Prostate gland (tissue), 2 donors: ENCODE measurements around the gene CD86. TPM values are rescaled to one million over a fixed set of nuclear protein-coding genes. Genes with fewer than 3 reads are reported as not detected.

Experiments
- DNase-seq: peaks from one replicate; pipeline ENCODE4 v3.0.0-alpha.2; 2019; ENCODE audit warnings: low spot score
- H3K27ac ChIP-seq, 2 donors: fragments of 200-600 bp; sonication (generic); 2 replicates each; pipeline ENCODE4 v1.5.1; 2017 to 2019
- H3K27me3 ChIP-seq: fragments of 200-600 bp; sonication (generic); replicated peaks from 2 replicates; pipeline ENCODE4 v1.5.1; 2019; ENCODE audit not compliant: insufficient read depth
- H3K36me3 ChIP-seq, 2 donors: fragments of 200-600 bp; sonication (generic); 1 replicate in 1 of 2; 2 replicates in 1 of 2; pipeline versions ENCODE4 v1.5.1 to v1.8.1; 2017 to 2019
- H3K4me1 ChIP-seq: fragments of 200-600 bp; sonication (generic); replicated peaks from 2 replicates; pipeline ENCODE4 v1.5.1; 2019
- H3K4me3 ChIP-seq, 2 donors: fragments of 200-600 bp; sonication (generic); 2 replicates each; pipeline ENCODE4 v1.5.1; 2017 to 2019
- H3K9me3 ChIP-seq: fragments of 200-600 bp; sonication (generic); 2 replicates; pipeline ENCODE4 v1.5.1; 2017
- POLR2A ChIP-seq: fragments of 450-650 bp; IDR thresholded peaks from one replicate; pipeline ENCODE4 v1.6.1; 2016; ENCODE audit warnings: antibody characterized with exemption, mild to moderate bottlenecking
- POLR2AphosphoS5 ChIP-seq: sonication (generic); formaldehyde crosslinking; IDR thresholded peaks from one replicate; pipeline ENCODE4 v1.6.1; 2017; ENCODE audit warnings: antibody characterized with exemption
- WGBS: methylation state at CpG from one replicate; pipeline ENCODE4 v1.1.5; 2018; 5-methylcytosine and 5-hydroxymethylcytosine counted together
- intact Hi-C: fragments of 100-400 bp; cut with DNase I; formaldehyde crosslinking; loops from one replicate; pipeline ENCODE4 v1.14.2; 2022
- small RNA-seq, 2 donors: library from RNA; depleted of rRNA; stranded (forward); fragments of <200 nt; gene quantifications; one replicate each; pipeline ENCODE3, GENCODE V24; 2016
- total RNA-seq, 2 donors: library from RNA; depleted of rRNA; stranded (reverse); fragments of >200 nt; gene quantifications; one replicate each; pipeline ENCODE4 v1.1.0, GENCODE V29; 2016
- TF ChIP-seq, protein P1 (sequence below), 4 experiments: fragments of 200-600 bp in 2 of 4; fragments of 450-650 bp in 2 of 4; sonication (generic) in 2 of 4; IDR thresholded peaks; 1 replicate in 3 of 4; 2 replicates in 1 of 4; pipeline ENCODE4 v1.5.1; 2016 to 2019; ENCODE audit warnings: antibody characterized with exemption in 4 of 4, mild to moderate bottlenecking in 2 of 4, moderate library complexity in 2 of 4

The CD86 gene
- total RNA-seq, 2 donors from 2014 or later, result 0.68 to 1.2 TPM

DNA sequence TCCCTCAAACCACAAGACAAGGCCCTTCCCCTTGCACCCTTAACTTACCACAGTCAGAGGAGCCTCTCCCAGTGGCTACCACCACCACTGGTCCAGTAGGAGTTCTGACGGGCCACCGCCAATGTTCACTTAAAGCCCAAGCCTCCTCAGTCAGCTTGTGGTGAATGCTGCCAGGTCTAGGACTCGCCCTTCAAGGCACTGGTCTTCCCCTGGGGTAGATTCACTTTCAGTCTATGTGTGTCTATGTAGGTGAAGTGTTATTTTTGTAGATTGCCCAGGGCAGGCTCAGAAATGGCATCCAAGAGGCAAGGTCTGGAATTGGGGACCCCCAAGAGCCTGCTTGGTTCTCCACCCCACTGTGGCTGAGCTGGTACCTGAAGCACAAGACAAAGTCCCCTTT is 112.9 kb downstream of the CD86 start:
- H3K4me1 ChIP-seq, result no peaks in the 10 kb centered on the region
- no peaks in the 10 kb centered on the region for H3K27me3 ChIP-seq
- intact Hi-C loops, result no loop called here
- TF ChIP-seq POLR2AphosphoS5 (no peak), POLR2A (no peak)
- TF ChIP-seq, protein P1, sequence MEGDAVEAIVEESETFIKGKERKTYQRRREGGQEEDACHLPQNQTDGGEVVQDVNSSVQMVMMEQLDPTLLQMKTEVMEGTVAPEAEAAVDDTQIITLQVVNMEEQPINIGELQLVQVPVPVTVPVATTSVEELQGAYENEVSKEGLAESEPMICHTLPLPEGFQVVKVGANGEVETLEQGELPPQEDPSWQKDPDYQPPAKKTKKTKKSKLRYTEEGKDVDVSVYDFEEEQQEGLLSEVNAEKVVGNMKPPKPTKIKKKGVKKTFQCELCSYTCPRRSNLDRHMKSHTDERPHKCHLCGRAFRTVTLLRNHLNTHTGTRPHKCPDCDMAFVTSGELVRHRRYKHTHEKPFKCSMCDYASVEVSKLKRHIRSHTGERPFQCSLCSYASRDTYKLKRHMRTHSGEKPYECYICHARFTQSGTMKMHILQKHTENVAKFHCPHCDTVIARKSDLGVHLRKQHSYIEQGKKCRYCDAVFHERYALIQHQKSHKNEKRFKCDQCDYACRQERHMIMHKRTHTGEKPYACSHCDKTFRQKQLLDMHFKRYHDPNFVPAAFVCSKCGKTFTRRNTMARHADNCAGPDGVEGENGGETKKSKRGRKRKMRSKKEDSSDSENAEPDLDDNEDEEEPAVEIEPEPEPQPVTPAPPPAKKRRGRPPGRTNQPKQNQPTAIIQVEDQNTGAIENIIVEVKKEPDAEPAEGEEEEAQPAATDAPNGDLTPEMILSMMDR (IDR thresholded peaks at IDR 0.05), result no peak
- DNase-seq, result no peak
- no peak overlapping the region for H3K27ac ChIP-seq
- no peaks in the 10 kb centered on the region for H3K36me3 ChIP-seq
- no peaks in the 10 kb centered on the region for H3K9me3 ChIP-seq
- 89% methylated on average over 3 of the region's 3 CpGs for WGBS
- no peak overlapping the region for H3K4me3 ChIP-seq

DNA sequence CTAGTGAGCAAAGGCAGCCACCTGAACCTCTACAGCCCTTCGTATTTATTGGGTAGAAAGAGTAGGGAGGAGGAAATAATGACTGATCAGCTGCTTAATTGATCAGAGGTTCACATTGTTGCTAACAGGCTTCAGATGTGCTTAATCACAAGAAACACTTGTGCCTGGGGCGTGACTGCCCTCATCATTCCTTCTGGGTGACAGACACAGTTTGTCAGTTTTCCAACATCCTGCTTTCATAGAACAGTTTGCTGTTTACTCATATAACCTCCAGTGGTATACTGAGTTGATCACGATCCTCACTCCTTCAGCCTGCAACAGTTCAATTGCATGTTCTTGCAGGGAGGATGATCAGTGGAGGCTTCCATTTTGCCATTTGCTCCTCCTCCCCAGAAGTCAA is 114.7 kb downstream of the CD86 start:
- intact Hi-C loops, result no loop called here
- WGBS, result 86% methylated on average over 3 of the region's 3 CpGs
- no peak for DNase-seq
- Histone ChIP-seq H3K4me1 (no peaks in the 10 kb centered on the region), H3K4me3 (no peak overlapping the region), H3K27me3 (no peaks in the 10 kb centered on the region), H3K36me3 (no peaks in the 10 kb centered on the region), H3K9me3 (no peaks in the 10 kb centered on the region), H3K27ac (no peak overlapping the region)
- TF ChIP-seq POLR2A (no peak), POLR2AphosphoS5 (no peak)
- TF ChIP-seq, protein P1 (IDR thresholded peaks at IDR 0.05), result no peak

Small RNA genes within 50 kb of the gene (small RNA-seq; reads per million reads assigned to genes)
- gene RF00019, result 0 reads per million in 2 donors

Other genes starting within 250 kb of the CD86 start
- gene IQCB1, start 220.3 kb upstream of the CD86 start, total RNA-seq, result 10 to 100 TPM; 16.2 to 17.9 TPM
- gene EAF2, start 220.2 kb upstream of the CD86 start, total RNA-seq, result 10 to 100 TPM; 35.6 to 37.8 TPM
- gene SLC15A2, start 161.0 kb upstream of the CD86 start, total RNA-seq, result 10 to 100 TPM; 44.1 to 51.1 TPM
- 1 to 10 TPM; 8.0 to 8.3 TPM for gene ILDR1, start 33.1 kb upstream of the CD86 start, total RNA-seq
- 1 to 10 TPM in 1 of 2 donors, not detected in 1; 1.2 TPM for gene CASR, start 128.3 kb downstream of the CD86 start, total RNA-seq